ENCODE measurements around the gene SLC13A2. TPM values are rescaled to one million over a fixed set of nuclear protein-coding genes. Genes with fewer than 3 reads are reported as not detected.

Gene SLC13A2
- polyA plus RNA-seq, 1 donor (not counting 4 experiments of a cell fraction or from before 2014, with no cell fraction given) = not detected

GRCh38 chr17:28514561-28515002 lies 41.1 kb downstream of the SLC13A2 start:
- dilution Hi-C loops (cut with MboI; ENCODE audit: extremely low pct_ligation_motif_present, low sequenced_read_pairs) = no loop called here
- Histone ChIP-seq H3K4me3 (ENCODE audit: control insufficient read depth in 2 of 3, extremely low read depth in 1 of 3, insufficient read depth in 2 of 3, low read depth in 1 of 3, low read length in 3 of 3) (no peak overlapping the region), H3K79me2 (ENCODE audit: control insufficient read depth, insufficient read depth, low read length) (no peaks in the 10 kb centered on the region), H3K9me1 (ENCODE audit: control insufficient read depth, extremely low read depth, insufficient read depth, low read length) (no peaks in the 10 kb centered on the region), H3K9me3 (ENCODE audit: control insufficient read depth, low read depth, low read length) (peaks cover 3% of the 10 kb centered on the region), H2AFZ (ENCODE audit: control insufficient read depth, low read length) (no peak overlapping the region), H3K4me1 (ENCODE audit: control insufficient read depth, extremely low read depth, insufficient read depth, low read length) (peaks cover 4% of the 10 kb centered on the region), H3K36me3 (ENCODE audit: control insufficient read depth in 2 of 2, extremely low read depth in 1 of 2, insufficient read depth in 2 of 2, low read length in 2 of 2) (no peaks in the 10 kb centered on the region), H4K20me1 (ENCODE audit: control insufficient read depth, extremely low read depth, insufficient read depth, low read length) (no peaks in the 10 kb centered on the region), H3K9ac (ENCODE audit: control insufficient read depth, extremely low read depth, insufficient read depth, low read length) (no peak overlapping the region), H3K27ac (ENCODE audit: control insufficient read depth, insufficient read depth, low read length) (no peak overlapping the region), H3K4me2 (ENCODE audit: control insufficient read depth, extremely low read depth, insufficient read depth, low read depth, low read length) (no peak overlapping the region), H3K27me3 (ENCODE audit: control insufficient read depth, extremely low read depth, insufficient read depth, low read length) (peaks cover 10% of the 10 kb centered on the region)
- DNase-seq (ENCODE audit: low read depth, low spot score) (no peak), FAIRE-seq (no peak)
- TF ChIP-seq EZH2 (IDR thresholded peaks at IDR 0.05; ENCODE audit: low read length) = no peak
- no peak for TF ChIP-seq CTCF (optimal IDR thresholded peaks at IDR 0.05 in 1 of 3, IDR thresholded peaks at IDR 0.05 in 1 of 3, conservative IDR thresholded peaks at IDR 0.05 in 1 of 3; ENCODE audit: extremely low read depth in 1 of 3, insufficient read depth in 2 of 3, low read length in 3 of 3)

- H3K9ac ChIP-seq (ENCODE audit: control insufficient read depth, extremely low read depth, insufficient read depth, low read length) = no peak overlapping the region
- peaks cover 10% of the 10 kb centered on the region for H3K27me3 ChIP-seq (ENCODE audit: control insufficient read depth, extremely low read depth, insufficient read depth, low read length)
- no peak overlapping the region for H3K27ac ChIP-seq (ENCODE audit: control insufficient read depth, insufficient read depth, low read length)
- dilution Hi-C loops (cut with MboI; ENCODE audit: extremely low pct_ligation_motif_present, low sequenced_read_pairs) = no loop called here
- no peak overlapping the region for H3K4me3 ChIP-seq (ENCODE audit: control insufficient read depth in 2 of 3, extremely low read depth in 1 of 3, insufficient read depth in 2 of 3, low read depth in 1 of 3, low read length in 3 of 3)
- no peak overlapping the region for H3K4me2 ChIP-seq (ENCODE audit: control insufficient read depth, extremely low read depth, insufficient read depth, low read depth, low read length)
- H3K9me1 ChIP-seq (ENCODE audit: control insufficient read depth, extremely low read depth, insufficient read depth, low read length) = no peaks in the 10 kb centered on the region
- H3K79me2 ChIP-seq (ENCODE audit: control insufficient read depth, insufficient read depth, low read length) = no peaks in the 10 kb centered on the region
- H3K36me3 ChIP-seq (ENCODE audit: control insufficient read depth in 2 of 2, extremely low read depth in 1 of 2, insufficient read depth in 2 of 2, low read length in 2 of 2) = no peaks in the 10 kb centered on the region
- TF ChIP-seq EZH2 (IDR thresholded peaks at IDR 0.05; ENCODE audit: low read length) (no peak), CTCF (optimal IDR thresholded peaks at IDR 0.05 in 1 of 3, IDR thresholded peaks at IDR 0.05 in 1 of 3, conservative IDR thresholded peaks at IDR 0.05 in 1 of 3; ENCODE audit: extremely low read depth in 1 of 3, insufficient read depth in 2 of 3, low read length in 3 of 3) (no peak)
- no peak overlapping the region for H2AFZ ChIP-seq (ENCODE audit: control insufficient read depth, low read length)
- peaks cover 3% of the 10 kb centered on the region for H3K9me3 ChIP-seq (ENCODE audit: control insufficient read depth, low read depth, low read length)
- no peak for DNase-seq (ENCODE audit: low read depth, low spot score)
- H3K4me1 ChIP-seq (ENCODE audit: control insufficient read depth, extremely low read depth, insufficient read depth, low read length) = peaks cover 4% of the 10 kb centered on the region
- no peaks in the 10 kb centered on the region for H4K20me1 ChIP-seq (ENCODE audit: control insufficient read depth, extremely low read depth, insufficient read depth, low read length)
- no peak for FAIRE-seq
These were observed 42.1 kb downstream of the SLC13A2 start for GRCh38 chr17:28515518-28515917.

All from keratinocyte (primary cell).